Renal pelvis (tissue), 12 donors: ENCODE measurements around the gene FAM117B. TPM values are rescaled to one million over a fixed set of nuclear protein-coding genes. Genes with fewer than 3 reads are reported as not detected.

Source experiments
- DNase-seq: peaks from one replicate; pipeline ENCODE4 v3.0.0-alpha.2; 2013
- long read RNA-seq, 16 experiments: transcript quantifications; one replicate each; lab custom pipeline, GENCODE V29; 2026
- polyA plus RNA-seq, 3 donors: library from polyadenylated mRNA; unstranded; fragments of 120-200 nt; gene quantifications; one replicate each; pipeline ENCODE4 v1.2.1, GENCODE V29; 2013; ENCODE audit not compliant: insufficient read length in 3 of 3

FAM117B gene
- polyA plus RNA-seq: 10 to 100 TPM; 22.7 to 30.4 (median 29.4) TPM
- long read RNA-seq, donor 1, full-length matches to known transcripts: 3 of 3 reads
- long read RNA-seq, donor 1, partial matches to known transcripts: 0 of 3 reads
- long read RNA-seq, donor 1, other reads (novel, unspliced or antisense): 0 of 3 reads
- long read RNA-seq, donor 2: 0 reads
- long read RNA-seq, donor 3: 0 reads
- long read RNA-seq, donor 4, full-length matches to known transcripts: 1 of 1 reads
- long read RNA-seq, donor 4, partial matches to known transcripts: 0 of 1 reads
- long read RNA-seq, donor 4, other reads (novel, unspliced or antisense): 0 of 1 reads
- long read RNA-seq, donor 5: 0 reads
- long read RNA-seq, donor 6, full-length matches to known transcripts: 4 of 4 reads
- long read RNA-seq, donor 6, partial matches to known transcripts: 0 of 4 reads
- long read RNA-seq, donor 6, other reads (novel, unspliced or antisense): 0 of 4 reads
- long read RNA-seq, donor 7, full-length matches to known transcripts: 6 of 6 reads
- long read RNA-seq, donor 7, partial matches to known transcripts: 0 of 6 reads
- long read RNA-seq, donor 7, other reads (novel, unspliced or antisense): 0 of 6 reads
- long read RNA-seq, donor 8, full-length matches to known transcripts: 1 of 1 reads
- long read RNA-seq, donor 8, partial matches to known transcripts: 0 of 1 reads
- long read RNA-seq, donor 8, other reads (novel, unspliced or antisense): 0 of 1 reads
- long read RNA-seq, donor 9, full-length matches to known transcripts: 2 of 15 reads
- long read RNA-seq, donor 9, partial matches to known transcripts: 13 of 15 reads
- long read RNA-seq, donor 9, other reads (novel, unspliced or antisense): 0 of 15 reads
- long read RNA-seq, donor 10, full-length matches to known transcripts: 1 of 8 reads
- long read RNA-seq, donor 10, partial matches to known transcripts: 7 of 8 reads
- long read RNA-seq, donor 10, other reads (novel, unspliced or antisense): 0 of 8 reads
- long read RNA-seq, donor 11, full-length matches to known transcripts: 3 of 3 reads
- long read RNA-seq, donor 11, partial matches to known transcripts: 0 of 3 reads
- long read RNA-seq, donor 11, other reads (novel, unspliced or antisense): 0 of 3 reads
- long read RNA-seq, donor 12, full-length matches to known transcripts: 5 of 5 reads
- long read RNA-seq, donor 12, partial matches to known transcripts: 0 of 5 reads
- long read RNA-seq, donor 12, other reads (novel, unspliced or antisense): 0 of 5 reads
- long read RNA-seq, donor 13, full-length matches to known transcripts: 1 of 1 reads
- long read RNA-seq, donor 13, partial matches to known transcripts: 0 of 1 reads
- long read RNA-seq, donor 13, other reads (novel, unspliced or antisense): 0 of 1 reads
- long read RNA-seq, donor 14: 0 reads
- long read RNA-seq, donor 15, full-length matches to known transcripts: 2 of 2 reads
- long read RNA-seq, donor 15, partial matches to known transcripts: 0 of 2 reads
- long read RNA-seq, donor 15, other reads (novel, unspliced or antisense): 0 of 2 reads
- long read RNA-seq, donor 16, partial matches to known transcripts: 16 of 16 reads
- long read RNA-seq, donor 16, other reads (novel, unspliced or antisense): 0 of 16 reads

DNA sequence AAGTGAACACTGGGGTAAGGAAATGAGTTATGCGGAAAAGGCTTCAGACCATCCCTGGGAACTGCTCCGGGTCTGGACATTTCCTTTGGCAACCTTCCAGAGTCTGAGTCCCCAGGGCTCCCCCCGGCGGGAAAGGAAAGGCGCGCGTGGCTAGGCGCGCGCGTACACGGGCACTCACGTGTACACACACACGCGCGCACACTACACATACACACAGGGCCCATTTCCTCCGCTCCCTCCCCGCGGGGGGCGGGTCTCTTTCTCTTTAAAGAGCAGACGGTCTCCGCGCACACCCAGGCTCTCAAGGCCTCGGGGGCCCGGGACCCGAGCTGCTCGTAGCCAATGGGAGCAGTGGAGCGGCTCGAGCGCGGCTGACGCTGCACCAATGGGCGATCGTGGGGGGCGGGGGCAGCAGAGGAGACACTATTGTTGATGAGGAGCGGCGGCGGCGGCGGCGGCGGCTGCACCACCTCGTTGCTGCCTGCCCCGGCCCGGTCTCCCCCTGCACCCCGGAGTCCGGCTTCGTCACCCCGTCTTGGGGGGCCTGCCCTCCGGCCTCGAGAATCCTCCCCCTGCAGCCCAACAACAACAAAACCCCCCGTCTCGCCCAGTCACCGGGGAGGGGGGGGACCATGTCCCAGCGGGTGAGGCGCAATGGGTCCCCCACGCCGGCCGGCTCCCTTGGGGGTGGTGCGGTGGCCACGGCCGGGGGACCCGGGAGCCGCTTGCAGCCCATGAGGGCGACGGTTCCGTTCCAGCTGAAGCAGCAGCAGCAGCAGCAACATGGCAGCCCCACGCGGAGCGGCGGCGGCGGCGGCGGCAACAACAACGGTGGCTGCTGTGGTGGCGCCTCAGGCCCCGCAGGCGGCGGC is at the start of gene FAM117B:
FAM117B (plus strand) TSS at position 414 of the 872 bp plus-strand sequence; CDS start at position 633, 219 bp downstream.
- DNase-seq: peak; percentile 98

GRCh38 chr2:202588647-202589581 is 45.9 kb upstream of the FAM117B start:
- peak; percentile 57 for DNase-seq

- no peak for DNase-seq
These were observed 45.2 kb upstream of the FAM117B start for GRCh38 chr2:202589582-202589949.

GRCh38 chr2:202592566-202592965 is 42.2 kb upstream of the FAM117B start:
- no peak for DNase-seq

- DNase-seq: no peak
These were observed 35.7 kb upstream of the FAM117B start for GRCh38 chr2:202599105-202599504.

DNA sequence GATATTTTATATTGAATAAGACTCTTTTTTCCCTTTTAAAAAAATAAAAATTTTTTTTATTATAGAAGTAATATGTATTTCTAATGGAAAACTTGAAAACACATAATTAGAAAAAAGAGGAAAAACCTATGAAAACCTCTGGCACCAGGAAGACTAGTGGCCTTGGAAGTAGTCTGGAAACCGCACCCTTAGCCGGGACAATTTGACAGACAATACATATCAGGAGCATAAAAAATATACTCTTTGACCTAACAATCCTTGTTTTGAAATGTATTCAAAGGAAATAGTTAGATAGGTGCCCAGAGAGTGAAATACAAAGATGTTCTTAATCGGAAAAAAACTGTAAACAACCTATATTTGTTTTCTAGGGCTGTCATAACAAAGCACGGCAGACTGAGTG is 34.9 kb upstream of the FAM117B start:
- DNase-seq: no peak

GRCh38 chr2:202604699-202605098 is 30.1 kb upstream of the FAM117B start:
- no peak for DNase-seq

- DNase-seq: no peak
These were observed 29.6 kb upstream of the FAM117B start for GRCh38 chr2:202605174-202605573.

- no peak for DNase-seq
These were observed 26.5 kb upstream of the FAM117B start for GRCh38 chr2:202608142-202608852.

GRCh38 chr2:202609381-202610145 is 25.2 kb upstream of the FAM117B start:
- no peak for DNase-seq

DNA sequence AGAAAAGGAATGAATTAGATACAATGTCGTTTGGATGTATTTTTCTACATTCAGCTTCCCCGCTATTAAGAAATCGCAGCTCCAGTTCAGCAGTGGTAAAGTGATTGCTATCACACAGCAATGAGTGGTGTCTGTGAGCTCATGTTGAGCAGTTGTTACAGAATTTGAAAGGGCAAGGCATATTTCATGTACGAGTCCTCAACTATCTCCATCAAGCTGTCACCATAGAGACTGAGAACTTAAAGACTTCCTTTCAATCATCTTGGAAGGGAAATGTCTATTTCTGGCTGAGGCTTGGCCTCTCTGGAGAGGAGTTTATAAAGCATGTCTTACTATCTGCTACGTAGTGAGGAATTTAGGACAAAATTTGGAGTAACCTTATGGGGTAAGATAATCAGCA is 24.4 kb upstream of the FAM117B start:
- DNase-seq: no peak

DNA sequence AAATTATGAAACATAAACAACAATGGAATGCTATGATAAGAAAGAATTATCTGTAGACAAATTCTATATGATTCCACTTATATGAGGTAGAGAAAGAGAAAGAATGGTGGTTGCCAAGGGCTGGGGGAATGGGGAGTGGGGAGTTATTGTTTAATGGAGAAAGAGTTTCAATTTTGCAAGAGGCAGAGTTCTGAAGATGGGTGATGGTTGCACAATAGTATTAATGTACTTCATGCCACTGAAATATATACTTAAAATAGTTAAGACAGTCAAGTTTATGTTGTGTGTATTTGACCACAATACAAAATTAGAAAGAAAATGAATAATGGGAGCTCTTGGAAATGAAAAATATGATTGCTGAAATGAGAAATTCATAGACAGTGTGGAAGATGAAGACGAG is 22.6 kb upstream of the FAM117B start:
- no peak for DNase-seq

DNA sequence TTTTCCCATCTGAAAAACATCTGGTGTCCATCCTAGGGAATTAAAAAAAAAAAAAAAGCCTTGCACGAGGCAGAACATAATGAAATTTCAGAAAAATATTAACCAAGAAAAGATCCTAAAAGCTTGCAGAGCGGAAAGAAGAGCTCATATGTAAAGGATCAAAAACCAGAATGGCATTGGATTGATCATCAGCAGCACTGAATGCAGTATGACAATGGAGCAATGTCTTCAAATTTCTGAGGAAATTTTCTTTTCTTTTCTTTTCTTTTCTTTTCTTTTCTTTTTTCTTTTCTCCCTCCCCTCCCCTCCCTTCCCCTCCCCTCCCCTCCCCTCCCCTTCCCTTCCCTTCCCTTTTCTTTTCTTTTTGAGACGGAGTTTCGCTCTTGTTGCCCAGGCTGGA is 21.3 kb upstream of the FAM117B start:
- DNase-seq: no peak

DNA sequence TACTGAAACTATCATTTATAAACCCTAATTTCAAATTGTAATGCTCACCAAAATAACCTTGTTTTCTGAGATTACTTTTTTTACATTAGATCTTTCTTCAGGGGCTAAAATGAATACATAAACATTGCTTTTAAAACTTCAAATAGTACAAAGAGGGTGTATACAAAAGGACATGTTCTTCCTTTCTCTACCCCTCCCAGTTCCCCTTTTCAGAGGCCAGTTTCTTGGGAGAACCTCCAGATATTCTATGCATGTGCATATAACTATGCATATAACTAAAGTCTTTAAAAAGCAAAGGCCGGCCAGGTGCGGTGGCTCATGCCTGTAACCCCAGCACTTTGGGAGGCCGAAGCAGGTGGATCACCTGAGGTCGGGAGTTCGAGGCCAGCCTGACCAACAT is 10.6 kb upstream of the FAM117B start:
- no peak for DNase-seq

- no peak for DNase-seq
These were observed 7.7 kb upstream of the FAM117B start for GRCh38 chr2:202627042-202627441.

- no peak for DNase-seq
These were observed 6.0 kb upstream of the FAM117B start for GRCh38 chr2:202628646-202629198.

DNA sequence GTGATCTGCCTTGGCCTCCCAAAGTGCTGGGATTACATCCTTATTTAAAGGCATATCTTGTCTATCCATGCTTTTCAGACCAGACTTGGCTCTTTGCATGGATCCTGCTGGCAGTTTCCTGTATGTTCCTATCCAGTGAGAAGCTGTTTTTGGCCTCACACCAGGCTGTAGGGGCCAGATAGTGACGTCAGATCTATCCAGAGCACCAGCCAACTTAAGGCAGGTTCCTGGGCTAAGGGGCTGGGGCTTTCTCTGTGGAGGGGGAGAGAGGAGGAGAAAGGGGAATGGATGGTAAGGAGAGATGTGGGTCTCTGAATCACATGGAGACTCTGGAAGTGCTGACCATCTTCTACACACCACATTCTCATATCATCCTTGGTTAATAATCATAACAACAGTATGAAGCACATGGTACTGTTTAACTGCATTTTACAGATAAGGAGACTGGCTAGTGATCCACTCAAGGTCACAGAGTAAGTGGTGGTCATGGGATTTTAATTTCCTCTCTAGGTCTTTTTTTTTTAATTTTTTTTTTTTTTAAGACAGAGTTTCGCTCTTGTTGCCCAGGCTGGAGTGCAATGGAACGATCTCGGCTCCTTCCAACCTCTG is 2.0 kb upstream of the FAM117B start:
- DNase-seq: no peak
